DOHH2 (cell line): ENCODE measurements around the gene ASTN1.

ENCODE experiments used
- CTCF ChIP-seq: fragments of 200-600 bp; sonication (generic); IDR thresholded peaks from one replicate; pipeline ENCODE4 v1.5.1; 2014; ENCODE audit warnings: antibody characterized with exemption, mild to moderate bottlenecking, low read depth, low read length; ENCODE audit not compliant: poor library complexity, severe bottlenecking
- EZH2phosphoT487 ChIP-seq: fragments of 200-600 bp; sonication (generic); IDR thresholded peaks from 2 replicates; pipeline ENCODE4 v1.6.1; 2017; ENCODE audit warnings: borderline replicate concordance, mild to moderate bottlenecking, antibody characterized with exemption, low read length, moderate library complexity, mixed read lengths

- TF ChIP-seq CTCF (peak; percentile 79), EZH2phosphoT487 (no peak)
Observed at GRCh38 chr1:176949033-176949662, 215.4 kb downstream of the ASTN1 start.
